HUES64 (cell line): ENCODE measurements around the gene EIF4H.
A peak's percentile ranks its signal among the peaks of the same experiment; 100 is the strongest.
"Not testable (repeated sequence)": the region's sequence is repeated elsewhere in the genome, so short reads cannot be mapped to it uniquely, and the experiment has no call there.

Experiments used
- H3K27ac ChIP-seq: 2 replicates; pipeline ENCODE4 v1.7.0; 2013; ENCODE audit warnings: low read depth, low read length, inconsistent platforms
- H3K27me3 ChIP-seq: 2 replicates; pipeline ENCODE4 v1.6.1; 2013; ENCODE audit warnings: mild to moderate bottlenecking, low read length; ENCODE audit not compliant: insufficient read depth
- H3K36me3 ChIP-seq: 2 replicates; pipeline ENCODE4 v1.6.1; 2013; ENCODE audit warnings: mild to moderate bottlenecking, low read length; ENCODE audit not compliant: insufficient read depth
- H3K4me1 ChIP-seq: 2 replicates; pipeline ENCODE4 v1.6.1; 2013; ENCODE audit warnings: mild to moderate bottlenecking, low read length, moderate library complexity; ENCODE audit not compliant: insufficient read depth
- H3K4me3 ChIP-seq: 2 replicates; pipeline ENCODE4 v1.5.1; 2013; ENCODE audit warnings: mild to moderate bottlenecking, low read length, moderate library complexity
- H3K9ac ChIP-seq: 2 replicates; pipeline ENCODE4 v1.6.1; 2013; ENCODE audit warnings: mild to moderate bottlenecking, low read depth, low read length
- H3K9me3 ChIP-seq: 2 replicates; pipeline ENCODE4 v1.6.1; 2013; ENCODE audit warnings: low read depth, low read length; ENCODE audit not compliant: insufficient read depth
- WGBS: fragments of 150-250, 120-280 bp; methylation state at CpG from one replicate; pipeline ENCODE4 v1.1.7; 2013; ENCODE audit warnings: missing lambda C conversion rate; 5-methylcytosine and 5-hydroxymethylcytosine counted together

EIF4H gene

DNA sequence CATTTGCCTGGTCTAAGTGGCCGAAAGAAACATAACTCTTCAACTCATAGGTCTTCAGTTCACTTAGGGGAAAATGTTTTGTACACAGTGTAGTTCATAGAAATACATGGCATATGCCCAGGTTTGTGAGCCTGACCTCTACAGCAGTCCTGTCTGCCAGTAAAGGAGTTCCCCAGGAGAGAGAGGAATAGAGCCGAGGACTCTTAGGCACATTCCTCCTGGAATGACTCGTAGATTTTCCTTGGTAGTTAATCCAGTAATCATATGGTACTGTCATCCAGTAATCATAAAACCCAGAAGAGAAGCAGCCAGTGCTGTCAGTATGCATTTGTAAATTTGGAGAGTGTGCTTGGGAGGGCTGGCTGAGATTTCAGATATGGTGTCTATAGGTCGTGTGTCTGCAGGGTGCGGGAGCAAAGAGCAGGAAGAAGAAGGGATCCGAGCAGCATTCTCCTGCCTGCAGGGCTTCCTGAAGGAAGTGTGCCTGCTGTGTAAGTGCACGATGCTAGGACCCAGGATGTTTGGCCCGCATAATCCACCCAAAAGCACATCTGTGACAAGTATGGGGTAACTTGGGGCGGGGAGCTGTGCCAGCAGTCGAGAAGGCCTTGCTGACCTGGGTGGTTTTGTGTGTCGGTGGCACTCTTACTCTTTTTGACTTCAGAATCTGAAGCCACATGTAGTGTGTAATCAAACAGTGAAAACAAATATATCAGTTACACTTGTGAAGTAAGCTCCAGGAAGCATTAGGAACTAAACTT, 13.9 kb downstream of the EIF4H start:
- Histone ChIP-seq H3K4me1 (peaks cover 16% of the 10 kb centered on the region; the same call in 1 of the 2 replicates), H3K27me3 (no peaks in the 10 kb centered on the region), H3K4me3 (no peak overlapping the region), H3K9me3 (no peaks in the 10 kb centered on the region), H3K9ac (no peak overlapping the region), H3K27ac (no peak overlapping the region; the same call in 1 of the 2 replicates), H3K36me3 (peaks cover 74% of the 10 kb centered on the region)
- WGBS = 93% methylated on average over 10 of the region's 11 CpGs

- H3K4me1 ChIP-seq = peaks cover 5% of the 10 kb centered on the region; the same call in 1 of the 2 replicates
- H3K36me3 ChIP-seq = peaks cover 91% of the 10 kb centered on the region
- over 99% methylated on average over 7 of the region's 7 CpGs for WGBS
Observed at GRCh38 chr7:74190259-74190658, 16.1 kb downstream of the EIF4H start.

GRCh38 chr7:74191231-74191630, 17.1 kb downstream of the EIF4H start:
- 97% methylated on average over 9 of the region's 9 CpGs for WGBS
- no peaks in the 10 kb centered on the region for H3K4me1 ChIP-seq
- H3K27ac ChIP-seq = no peak overlapping the region
- no peak overlapping the region for H3K4me3 ChIP-seq
- H3K9me3 ChIP-seq = no peaks in the 10 kb centered on the region
- no peaks in the 10 kb centered on the region for H3K27me3 ChIP-seq
- no peak overlapping the region for H3K9ac ChIP-seq
- peaks cover 94% of the 10 kb centered on the region for H3K36me3 ChIP-seq

More at GRCh38 chr7:74190259-74190658, 16.1 kb downstream of the EIF4H start:
- Histone ChIP-seq H3K27ac (no peak overlapping the region), H3K4me3 (no peak overlapping the region), H3K9ac (no peak overlapping the region), H3K27me3 (no peaks in the 10 kb centered on the region), H3K9me3 (no peaks in the 10 kb centered on the region)

DNA sequence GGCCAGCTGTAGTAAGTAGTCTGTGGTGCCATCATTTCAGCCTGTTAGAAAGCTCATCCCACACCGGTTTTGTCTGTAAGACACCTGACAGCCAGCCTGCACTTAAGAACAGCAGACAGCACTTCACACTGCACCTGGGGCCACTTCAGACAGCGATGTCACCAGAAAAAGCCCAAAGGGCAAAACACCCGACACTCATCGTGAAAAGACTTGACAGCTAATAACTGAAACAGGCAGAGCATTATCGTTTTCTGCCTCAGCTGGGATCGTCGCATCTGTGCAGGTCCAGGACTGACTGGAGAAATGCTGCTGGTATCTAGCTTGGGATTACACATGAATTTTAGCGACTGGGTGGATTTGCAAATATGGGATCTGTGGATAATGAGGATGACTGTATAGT, 18.9 kb downstream of the EIF4H start:
- Histone ChIP-seq H3K4me1 (no peaks in the 10 kb centered on the region), H3K9ac (no peak overlapping the region), H3K4me3 (no peak overlapping the region), H3K36me3 (peaks cover 91% of the 10 kb centered on the region), H3K27me3 (no peaks in the 10 kb centered on the region), H3K9me3 (no peaks in the 10 kb centered on the region), H3K27ac (no peak overlapping the region)
- WGBS = 95% methylated on average over 8 of the region's 8 CpGs

DNA sequence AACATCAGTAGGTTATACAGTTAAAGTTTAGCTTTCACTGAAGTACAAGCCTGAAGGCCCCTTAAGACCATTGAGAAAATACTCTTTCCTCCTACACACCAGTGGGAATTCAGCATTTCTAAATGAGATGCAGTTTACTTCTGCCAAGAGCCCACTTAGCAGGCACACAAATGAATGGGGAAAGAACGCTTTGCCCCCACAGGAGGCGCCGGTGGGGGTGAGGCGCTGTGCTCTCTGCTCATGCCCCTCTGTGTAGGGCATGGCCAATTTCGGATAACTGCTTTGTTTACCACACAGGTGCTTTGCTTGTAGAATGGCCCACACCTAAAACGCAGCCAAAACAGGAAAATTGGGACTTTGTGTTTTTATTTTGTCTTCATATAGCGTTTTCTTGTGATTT, 19.8 kb downstream of the EIF4H start:
- H3K9me3 ChIP-seq = no peaks in the 10 kb centered on the region
- no peak overlapping the region for H3K4me3 ChIP-seq
- H3K27ac ChIP-seq = no peak overlapping the region
- H3K27me3 ChIP-seq = no peaks in the 10 kb centered on the region
- 93% methylated on average over 7 of the region's 7 CpGs for WGBS
- H3K4me1 ChIP-seq = no peaks in the 10 kb centered on the region
- H3K9ac ChIP-seq = no peak overlapping the region
- H3K36me3 ChIP-seq = peaks cover 83% of the 10 kb centered on the region

DNA sequence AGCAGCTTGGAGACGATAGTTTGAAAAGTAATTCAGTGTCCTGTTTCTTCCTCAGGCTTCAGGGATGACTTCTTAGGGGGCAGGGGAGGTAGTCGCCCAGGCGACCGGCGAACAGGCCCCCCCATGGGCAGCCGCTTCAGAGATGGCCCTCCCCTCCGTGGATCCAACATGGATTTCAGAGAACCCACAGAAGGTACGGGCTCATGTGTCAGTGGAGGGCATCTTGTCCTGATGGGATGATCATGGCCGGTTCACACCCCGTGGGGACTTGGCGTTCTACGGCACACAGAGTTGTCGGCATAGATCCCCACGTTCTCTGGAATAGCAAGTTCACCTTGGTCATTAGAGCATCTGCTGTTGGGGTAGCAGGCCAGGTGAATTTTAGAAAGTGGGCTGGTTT, 20.5 kb downstream of the EIF4H start:
- Histone ChIP-seq H3K27me3 (no peaks in the 10 kb centered on the region), H3K27ac (no peak overlapping the region), H3K4me3 (no peak overlapping the region), H3K4me1 (0 out of 2 replicates have a peak, but pooled peaks cover 3% of the 10 kb centered on the region), H3K9me3 (no peaks in the 10 kb centered on the region), H3K9ac (no peak overlapping the region), H3K36me3 (peaks cover 75% of the 10 kb centered on the region)
- WGBS = 97% methylated on average over 14 of the region's 14 CpGs

DNA sequence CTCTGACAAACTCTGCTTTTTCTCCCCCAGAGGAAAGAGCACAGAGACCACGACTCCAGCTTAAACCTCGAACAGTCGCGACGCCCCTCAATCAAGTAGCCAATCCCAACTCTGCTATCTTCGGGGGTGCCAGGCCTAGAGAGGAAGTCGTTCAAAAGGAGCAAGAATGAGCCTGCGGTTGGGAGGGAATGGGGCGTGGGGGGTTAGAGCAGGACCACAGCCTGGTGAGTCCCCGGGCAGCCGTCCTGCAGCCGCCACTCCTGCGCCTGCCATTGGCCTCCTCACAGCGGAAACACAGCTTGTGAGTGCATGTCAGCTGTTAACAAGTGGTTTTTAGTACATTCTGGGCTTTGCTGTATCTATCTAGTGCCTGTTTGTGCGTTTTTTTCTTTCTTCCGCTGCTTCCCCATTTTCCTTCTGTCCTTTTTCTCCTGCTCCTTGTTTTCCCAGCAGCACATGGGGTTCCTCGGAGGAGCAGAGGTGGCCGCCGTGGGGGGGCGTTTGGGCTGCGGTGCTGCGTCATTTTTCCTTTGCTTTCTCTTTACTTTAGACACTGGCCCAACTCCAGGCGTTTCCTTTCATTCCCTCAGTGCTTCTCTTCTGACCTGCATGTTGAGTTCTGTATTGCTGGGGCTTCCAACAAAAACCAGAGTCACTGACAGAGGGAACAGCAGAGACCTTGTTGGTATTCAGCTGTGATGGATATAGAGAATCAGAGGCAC, 21.1 kb downstream of the EIF4H start:
- not testable (repeated sequence) for H3K4me3 ChIP-seq, H3K27ac ChIP-seq, H3K9me3 ChIP-seq, H3K9ac ChIP-seq, H3K4me1 ChIP-seq, H3K27me3 ChIP-seq
- peaks cover 69% of the 10 kb centered on the region for H3K36me3 ChIP-seq
- 94% methylated on average over 18 of the region's 23 CpGs for WGBS

GRCh38 chr7:74195968-74196654, 22.0 kb downstream of the EIF4H start:
- H3K27me3 ChIP-seq, H3K9me3 ChIP-seq, H3K4me1 ChIP-seq, H3K27ac ChIP-seq, H3K9ac ChIP-seq, H3K4me3 ChIP-seq: not testable (repeated sequence)
- H3K36me3 ChIP-seq = peaks cover 61% of the 10 kb centered on the region
- 96% methylated on average over 9 of the region's 19 CpGs for WGBS

DNA sequence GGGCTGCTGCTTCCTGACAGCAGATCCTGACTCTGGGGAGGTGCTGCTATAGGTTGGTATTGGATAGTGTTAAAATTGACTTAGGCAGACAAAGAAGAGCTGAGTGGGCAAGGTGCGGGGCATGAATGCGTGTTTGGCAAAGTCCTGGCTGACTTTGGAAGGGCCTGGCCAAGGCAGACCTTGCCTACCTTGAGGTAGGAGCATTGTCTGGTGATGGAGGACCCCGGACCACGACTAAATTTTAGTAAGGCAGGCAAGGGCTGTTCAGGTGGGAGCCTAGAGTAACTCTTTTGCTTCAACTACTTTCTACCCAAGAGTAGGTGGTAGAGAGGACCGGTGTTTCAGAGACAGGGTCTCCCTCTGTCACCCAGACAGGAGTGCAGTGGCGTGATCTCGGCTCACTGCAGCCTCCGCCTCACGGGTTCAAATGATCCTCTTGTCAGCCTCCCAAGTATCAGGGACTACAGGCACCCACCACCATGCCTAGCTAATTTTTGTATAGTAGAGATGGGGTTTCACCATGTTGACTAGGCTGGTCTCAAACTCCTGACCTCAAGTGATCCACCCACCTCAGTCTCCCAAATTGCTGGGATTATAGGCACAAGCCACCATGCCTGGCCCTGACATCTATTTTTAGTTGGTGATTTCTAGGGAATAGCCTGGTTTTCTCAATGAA, 23.4 kb downstream of the EIF4H start:
- no peak overlapping the region for H3K9ac ChIP-seq
- no peak overlapping the region for H3K27ac ChIP-seq
- no peak overlapping the region for H3K4me3 ChIP-seq
- peaks cover 48% of the 10 kb centered on the region for H3K36me3 ChIP-seq
- 0 out of 2 replicates have a peak, but pooled peaks cover 3% of the 10 kb centered on the region for H3K4me1 ChIP-seq
- H3K27me3 ChIP-seq = no peaks in the 10 kb centered on the region
- H3K9me3 ChIP-seq = no peaks in the 10 kb centered on the region
- 99% methylated on average over 9 of the region's 9 CpGs for WGBS

GRCh38 chr7:74199551-74200355, 25.6 kb downstream of the EIF4H start:
- Histone ChIP-seq H3K27me3 (no peaks in the 10 kb centered on the region), H3K27ac (peak overlapping the region; percentile 35; the same call in 1 of the 2 replicates), H3K4me1 (0 out of 2 replicates have a peak, but pooled peaks cover 3% of the 10 kb centered on the region), H3K9me3 (no peaks in the 10 kb centered on the region), H3K36me3 (peaks cover 26% of the 10 kb centered on the region), H3K9ac (no peak overlapping the region), H3K4me3 (no peak overlapping the region)
- WGBS = 88% methylated on average over 18 of the region's 19 CpGs
